Coronary artery (tissue), 2 donors: Measurements from ENCODE around the gene GALR1.
"Not testable (repeated sequence)": the region's sequence is repeated elsewhere in the genome, so short reads cannot be mapped to it uniquely, and the experiment has no call there.

Experiments used
- DNase-seq: peaks from one replicate; pipeline ENCODE4 v3.0.0-alpha.2; 2017; ENCODE audit warnings: low spot score
- H3K27ac ChIP-seq, 2 donors: fragments of 200-600 bp; sonication (generic); one replicate each; pipeline ENCODE4 v1.5.1; 2016 to 2019
- H3K4me3 ChIP-seq: fragments of 200-600 bp; sonication (generic); 2 replicates; pipeline ENCODE4 v1.5.1; 2016; ENCODE audit warnings: mild to moderate bottlenecking, moderate library complexity
- TF ChIP-seq, protein P1 (sequence below): fragments of 200-600 bp; sonication (generic); IDR thresholded peaks from one replicate; pipeline ENCODE4 v1.5.1; 2019; ENCODE audit warnings: antibody characterized with exemption

The GALR1 gene

DNA sequence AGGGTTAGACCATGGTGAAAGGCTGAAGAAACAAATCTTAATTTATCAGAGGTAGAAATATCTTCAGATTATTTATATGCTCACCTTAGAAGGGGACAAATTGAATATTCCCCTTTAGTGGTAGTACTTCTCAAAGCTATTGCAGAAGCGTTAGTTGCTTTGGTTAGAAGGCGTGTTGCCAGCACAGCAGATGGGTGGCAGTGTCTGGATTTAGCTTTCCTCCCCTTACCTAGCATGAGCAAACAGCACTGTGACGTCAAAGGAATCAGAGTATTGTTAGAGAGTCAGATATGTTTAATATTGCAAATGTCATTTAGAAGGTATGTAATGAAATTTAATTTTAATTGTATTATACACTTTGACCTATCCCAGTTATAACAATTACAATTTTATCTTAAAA is 27.2 kb upstream of the GALR1 start:
- DNase-seq: no peak
- Histone ChIP-seq H3K27ac (no peak overlapping the region), H3K4me3 (no peak overlapping the region)
- TF ChIP-seq, protein P1, sequence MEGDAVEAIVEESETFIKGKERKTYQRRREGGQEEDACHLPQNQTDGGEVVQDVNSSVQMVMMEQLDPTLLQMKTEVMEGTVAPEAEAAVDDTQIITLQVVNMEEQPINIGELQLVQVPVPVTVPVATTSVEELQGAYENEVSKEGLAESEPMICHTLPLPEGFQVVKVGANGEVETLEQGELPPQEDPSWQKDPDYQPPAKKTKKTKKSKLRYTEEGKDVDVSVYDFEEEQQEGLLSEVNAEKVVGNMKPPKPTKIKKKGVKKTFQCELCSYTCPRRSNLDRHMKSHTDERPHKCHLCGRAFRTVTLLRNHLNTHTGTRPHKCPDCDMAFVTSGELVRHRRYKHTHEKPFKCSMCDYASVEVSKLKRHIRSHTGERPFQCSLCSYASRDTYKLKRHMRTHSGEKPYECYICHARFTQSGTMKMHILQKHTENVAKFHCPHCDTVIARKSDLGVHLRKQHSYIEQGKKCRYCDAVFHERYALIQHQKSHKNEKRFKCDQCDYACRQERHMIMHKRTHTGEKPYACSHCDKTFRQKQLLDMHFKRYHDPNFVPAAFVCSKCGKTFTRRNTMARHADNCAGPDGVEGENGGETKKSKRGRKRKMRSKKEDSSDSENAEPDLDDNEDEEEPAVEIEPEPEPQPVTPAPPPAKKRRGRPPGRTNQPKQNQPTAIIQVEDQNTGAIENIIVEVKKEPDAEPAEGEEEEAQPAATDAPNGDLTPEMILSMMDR: no peak

DNA sequence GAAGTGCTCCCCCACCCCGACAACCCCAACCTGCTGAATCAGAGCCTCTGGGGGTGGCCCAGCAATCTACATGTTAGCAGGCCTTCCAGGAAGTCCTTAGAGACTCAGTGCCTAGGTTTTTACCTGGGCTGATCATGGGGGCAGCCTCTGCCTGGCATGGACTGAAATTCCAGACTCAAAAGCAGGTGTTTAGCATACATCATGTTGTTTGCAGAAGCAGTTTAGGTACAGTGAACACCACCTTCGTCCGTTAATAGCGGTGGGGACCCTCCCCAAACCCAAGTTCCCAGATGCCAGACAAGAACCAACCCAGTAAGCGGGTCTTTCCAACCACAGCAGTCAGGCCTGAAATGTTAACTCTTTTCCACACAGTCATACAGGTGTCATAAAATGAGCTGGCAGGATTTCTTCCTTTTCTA is 26.4 kb upstream of the GALR1 start:
- Histone ChIP-seq H3K4me3 (no peak overlapping the region), H3K27ac (no peak overlapping the region)
- DNase-seq: no peak
- TF ChIP-seq, protein P1: no peak

DNA sequence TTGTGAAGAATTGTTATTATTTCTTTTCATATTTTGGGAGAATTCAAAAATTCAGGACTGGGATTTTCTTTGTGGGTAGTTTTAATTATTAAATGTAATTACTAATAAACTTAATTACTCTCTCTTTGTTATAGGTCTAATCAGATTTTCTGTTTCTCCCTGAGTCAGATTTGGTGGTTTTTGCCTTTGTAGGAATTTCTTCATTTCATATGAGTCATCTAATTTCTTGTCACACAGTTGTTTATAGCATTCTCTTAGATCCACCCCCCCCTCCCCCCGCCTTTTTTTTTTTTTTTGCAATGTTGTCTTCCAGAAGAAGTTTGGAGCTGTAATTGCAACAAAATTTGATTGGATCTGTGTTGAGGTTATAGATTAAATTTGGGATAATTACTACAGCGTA is 26.0 kb upstream of the GALR1 start:
- no peak for DNase-seq
- H3K4me3 ChIP-seq: no peak overlapping the region
- TF ChIP-seq, protein P1: no peak
- H3K27ac ChIP-seq: no peak overlapping the region

DNA sequence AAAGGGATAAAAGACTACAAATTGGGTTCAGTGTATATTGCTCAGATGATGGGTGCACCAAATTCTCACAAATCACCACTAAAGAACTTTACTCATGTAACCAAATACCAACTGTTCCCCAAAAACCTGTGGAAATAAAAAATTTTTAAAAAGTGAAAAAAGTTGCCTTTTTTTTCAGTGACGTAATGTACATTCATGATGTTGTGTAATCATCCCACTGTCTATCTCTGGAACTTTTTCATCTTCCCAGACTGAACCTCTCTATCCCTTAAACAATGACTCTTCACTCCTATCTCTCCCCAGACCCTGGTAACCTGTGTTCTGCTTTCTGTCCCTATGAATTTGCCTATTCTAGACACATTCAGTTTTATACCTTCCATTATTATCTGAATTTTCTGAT is 19.0 kb upstream of the GALR1 start:
- Histone ChIP-seq H3K4me3 (no peak overlapping the region), H3K27ac (no peak overlapping the region)
- no peak for DNase-seq
- TF ChIP-seq, protein P1: no peak

DNA sequence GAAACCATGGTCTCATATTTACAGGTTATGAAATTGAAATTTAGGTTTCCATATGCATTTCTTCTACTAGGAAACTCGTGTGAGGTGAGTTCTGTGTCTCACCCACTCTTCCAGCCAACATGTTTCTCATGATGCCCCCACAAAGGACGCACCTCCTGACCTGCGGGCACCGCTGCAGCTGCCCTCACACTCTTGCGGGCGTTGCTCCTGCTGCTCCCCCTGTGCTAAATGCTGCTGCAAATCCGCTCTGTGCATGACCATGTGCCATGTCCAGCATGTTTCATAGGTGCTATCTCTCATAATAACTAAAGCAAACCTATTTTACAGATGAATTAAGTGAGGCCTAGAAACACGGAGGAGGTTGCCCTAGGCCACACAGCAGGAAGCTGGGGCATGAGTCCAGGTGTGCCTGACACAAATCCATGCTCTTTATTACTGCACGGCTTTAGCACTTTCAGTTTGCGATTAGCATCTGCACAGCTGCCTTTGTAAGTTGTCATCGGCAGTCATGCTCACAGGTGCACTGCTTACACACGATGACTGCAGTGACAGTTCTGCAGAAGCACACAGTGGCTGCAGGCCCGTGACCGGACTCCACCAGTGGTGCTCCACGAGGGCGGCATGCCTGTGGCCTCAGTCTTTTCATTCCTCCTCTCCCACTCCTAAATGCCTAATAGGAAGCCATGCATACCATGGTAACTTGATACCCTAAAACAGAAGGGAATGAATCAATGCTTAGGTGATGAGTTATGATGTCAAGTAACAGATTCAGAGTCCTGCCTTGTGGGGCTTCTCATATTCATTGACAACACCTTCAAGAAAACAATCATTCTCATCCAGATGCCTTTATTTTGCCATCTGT is 14.9 kb upstream of the GALR1 start:
- Histone ChIP-seq H3K4me3 (no peak overlapping the region), H3K27ac (no peak overlapping the region)
- TF ChIP-seq, protein P1: no peak
- no peak for DNase-seq

DNA sequence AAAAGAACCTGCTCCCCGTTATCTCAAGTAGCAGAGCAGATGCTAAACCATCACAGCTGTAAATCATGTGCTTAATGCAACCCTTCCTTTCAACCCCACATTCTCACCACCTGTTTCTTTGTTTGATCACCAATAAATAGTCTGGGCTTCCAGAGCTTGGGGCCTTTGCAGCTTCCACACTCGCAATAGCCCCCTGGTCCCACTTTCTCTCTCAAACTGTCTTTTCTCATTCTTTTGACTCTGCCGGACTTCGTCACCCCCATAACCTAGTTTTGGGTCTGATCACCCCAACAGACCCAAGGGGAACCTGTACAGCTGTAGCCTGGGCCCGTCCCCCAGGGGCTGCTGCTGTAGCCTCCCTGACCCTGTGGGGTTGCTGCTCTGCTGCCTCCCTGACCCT is 10.4 kb upstream of the GALR1 start:
- H3K4me3 ChIP-seq, DNase-seq, H3K27ac ChIP-seq: not testable (repeated sequence)

DNA sequence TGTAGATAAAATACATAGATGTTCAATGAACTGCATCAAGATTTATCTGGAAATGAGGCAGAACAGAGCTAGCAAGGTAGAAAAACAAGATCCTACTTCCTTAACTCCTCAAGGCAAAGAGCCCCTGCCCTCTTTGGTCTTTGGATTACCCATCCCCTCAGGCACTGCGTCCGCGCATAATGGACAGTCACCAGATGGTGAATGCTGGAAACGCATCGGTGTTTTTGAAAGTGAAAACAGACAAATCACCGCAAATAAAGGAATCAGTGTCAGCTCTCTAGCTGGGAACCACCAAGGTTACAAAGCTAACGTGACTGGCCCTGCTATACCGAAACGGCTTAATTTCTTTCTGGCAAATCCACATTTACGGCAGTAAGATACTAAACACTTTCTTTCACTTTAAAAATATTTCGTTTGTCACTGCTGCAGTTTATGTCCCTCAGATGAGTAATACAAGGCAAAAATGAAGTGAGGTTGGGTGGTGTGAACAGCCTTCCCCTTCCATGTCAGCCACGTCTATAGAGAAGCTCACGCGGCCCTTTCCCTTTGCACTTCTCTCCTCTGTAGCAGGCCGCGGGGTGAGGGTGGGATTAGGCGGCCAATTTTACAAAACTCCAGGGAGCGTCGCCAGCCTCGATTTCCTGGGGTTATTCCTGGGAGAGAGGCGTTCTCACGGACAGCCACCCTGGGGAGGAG is 627 bp upstream of the GALR1 start:
- Histone ChIP-seq H3K27ac (no peak overlapping the region), H3K4me3 (peak overlapping the region; percentile 56)
- TF ChIP-seq, protein P1: no peak
- DNase-seq: no peak
